HG03135 (cell line): Measurements from ENCODE around the gene UBE2E2.

Experiments used
- ATAC-seq: cut with Tn5 transposase; IDR thresholded peaks from one replicate; pipeline ENCODE4 v1.9.1; 2021; ENCODE audit warnings: mild to moderate bottlenecking, moderate library complexity; ENCODE audit not compliant: unreplicated experiment

Gene UBE2E2

GRCh38 chr3:23501201-23501802 is 298.2 kb downstream of the UBE2E2 start:
- no peak for ATAC-seq

- ATAC-seq: no peak
Measured at GRCh38 chr3:23508464-23508863, 305.3 kb downstream of the UBE2E2 start.

DNA sequence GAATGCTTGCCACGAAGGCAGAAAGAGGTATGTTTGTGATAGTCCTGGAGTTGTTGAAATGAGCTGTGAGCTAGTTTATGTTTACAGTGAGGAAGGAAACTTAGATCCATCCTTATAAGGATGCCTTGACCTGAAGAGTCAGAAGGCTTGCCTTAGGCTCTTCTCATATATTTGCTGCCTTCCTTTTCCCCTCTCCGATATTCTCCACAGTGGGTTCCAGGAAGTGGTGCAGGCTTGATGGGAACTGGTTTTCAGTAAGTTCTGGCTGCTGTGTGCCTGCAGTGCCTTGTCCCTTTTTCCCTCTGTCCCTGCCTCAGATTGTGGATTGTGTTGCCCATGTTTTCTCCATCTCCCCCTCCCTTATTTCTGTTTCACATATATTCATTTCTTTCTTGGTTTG is 315.3 kb downstream of the UBE2E2 start:
- ATAC-seq: no peak

GRCh38 chr3:23519314-23520208 is 316.4 kb downstream of the UBE2E2 start:
- peak; percentile 65 for ATAC-seq

GRCh38 chr3:23527326-23527725 is 324.2 kb downstream of the UBE2E2 start:
- ATAC-seq: no peak

GRCh38 chr3:23533596-23533995 is 330.5 kb downstream of the UBE2E2 start:
- no peak for ATAC-seq

- ATAC-seq: no peak
Measured at GRCh38 chr3:23533996-23534395, 330.9 kb downstream of the UBE2E2 start.

DNA sequence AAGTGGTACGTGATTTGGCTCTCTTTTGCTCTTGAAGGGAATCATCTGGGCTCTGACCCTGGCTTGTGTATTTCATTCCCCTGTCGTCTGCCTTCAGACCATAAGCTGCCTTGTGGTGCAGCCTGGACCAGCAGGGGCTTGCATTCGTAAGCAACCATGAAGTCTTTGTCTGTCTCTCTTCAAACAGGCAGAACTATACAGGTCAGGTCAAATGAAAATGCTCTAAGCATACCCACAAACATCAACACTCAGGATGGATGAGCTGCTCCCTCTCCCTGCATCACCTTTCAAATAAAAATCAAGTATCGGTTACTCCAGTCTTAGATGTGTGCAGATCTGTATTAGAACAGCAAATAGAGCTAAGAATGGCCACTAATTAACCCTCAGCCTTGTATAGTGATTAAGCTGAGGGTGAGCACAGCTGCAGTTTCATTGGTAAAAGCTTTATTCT is 334.0 kb downstream of the UBE2E2 start:
- ATAC-seq: no peak

DNA sequence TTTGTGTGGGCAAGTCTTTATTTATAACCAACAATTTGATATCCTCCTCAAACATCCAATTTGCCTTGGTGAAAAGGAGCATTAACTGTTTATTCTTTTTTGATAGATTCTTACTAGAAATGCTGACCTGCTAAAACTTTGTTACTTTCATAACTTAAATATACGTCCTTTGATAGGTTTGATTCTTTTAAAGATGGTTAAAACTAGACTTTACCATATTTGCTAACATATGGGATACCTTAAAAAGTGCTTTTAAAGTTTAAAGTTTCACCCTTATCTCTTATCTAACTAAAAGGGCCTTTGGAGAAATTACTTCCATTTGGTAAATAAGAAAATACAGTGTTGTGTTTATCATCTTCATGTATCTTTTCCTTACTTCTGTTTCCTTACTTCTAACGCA is 336.1 kb downstream of the UBE2E2 start:
- ATAC-seq: no peak

DNA sequence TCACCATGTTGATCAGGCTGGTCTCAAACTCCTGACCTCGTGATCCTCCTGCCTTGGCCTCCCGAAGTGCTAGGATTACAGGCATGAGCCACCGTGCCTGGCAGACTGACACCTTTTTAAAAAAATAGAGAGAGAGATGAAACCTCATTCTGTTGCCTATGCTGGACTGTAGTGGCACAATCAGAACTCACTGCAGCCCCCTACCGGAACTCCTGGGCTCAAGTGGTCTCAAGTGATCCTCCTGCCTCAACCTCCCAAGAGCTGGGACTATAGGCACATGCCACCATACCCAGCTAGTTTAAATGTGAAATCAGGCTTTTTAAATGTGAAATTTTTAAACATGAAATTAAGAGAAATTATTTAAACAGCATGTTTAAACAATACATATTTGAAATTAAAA is 337.5 kb downstream of the UBE2E2 start:
- no peak for ATAC-seq

DNA sequence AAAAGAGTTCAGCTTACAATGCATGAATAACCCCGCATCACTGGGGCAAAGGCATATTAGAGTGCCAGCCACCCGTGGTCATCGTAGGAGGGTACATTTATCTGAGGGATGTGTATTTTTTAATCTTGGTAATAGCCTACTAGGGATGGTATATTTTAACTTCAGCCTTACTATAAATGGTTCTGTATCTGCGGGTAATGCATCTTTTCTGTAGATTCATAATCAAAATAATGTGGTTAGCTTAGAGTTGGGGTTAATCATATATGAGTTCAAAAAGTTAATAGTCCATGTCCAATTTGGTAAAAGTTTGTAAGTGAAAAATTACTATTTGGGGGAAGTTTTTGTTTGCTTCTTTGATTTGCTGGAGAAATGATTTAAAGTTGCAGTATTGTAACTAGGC is 339.0 kb downstream of the UBE2E2 start:
- ATAC-seq: no peak

GRCh38 chr3:23546181-23546580 is 343.1 kb downstream of the UBE2E2 start:
- no peak for ATAC-seq

- ATAC-seq: no peak
Measured at GRCh38 chr3:23547905-23548650, 345.0 kb downstream of the UBE2E2 start.

- ATAC-seq: no peak
Measured at GRCh38 chr3:23548706-23549105, 345.6 kb downstream of the UBE2E2 start.

DNA sequence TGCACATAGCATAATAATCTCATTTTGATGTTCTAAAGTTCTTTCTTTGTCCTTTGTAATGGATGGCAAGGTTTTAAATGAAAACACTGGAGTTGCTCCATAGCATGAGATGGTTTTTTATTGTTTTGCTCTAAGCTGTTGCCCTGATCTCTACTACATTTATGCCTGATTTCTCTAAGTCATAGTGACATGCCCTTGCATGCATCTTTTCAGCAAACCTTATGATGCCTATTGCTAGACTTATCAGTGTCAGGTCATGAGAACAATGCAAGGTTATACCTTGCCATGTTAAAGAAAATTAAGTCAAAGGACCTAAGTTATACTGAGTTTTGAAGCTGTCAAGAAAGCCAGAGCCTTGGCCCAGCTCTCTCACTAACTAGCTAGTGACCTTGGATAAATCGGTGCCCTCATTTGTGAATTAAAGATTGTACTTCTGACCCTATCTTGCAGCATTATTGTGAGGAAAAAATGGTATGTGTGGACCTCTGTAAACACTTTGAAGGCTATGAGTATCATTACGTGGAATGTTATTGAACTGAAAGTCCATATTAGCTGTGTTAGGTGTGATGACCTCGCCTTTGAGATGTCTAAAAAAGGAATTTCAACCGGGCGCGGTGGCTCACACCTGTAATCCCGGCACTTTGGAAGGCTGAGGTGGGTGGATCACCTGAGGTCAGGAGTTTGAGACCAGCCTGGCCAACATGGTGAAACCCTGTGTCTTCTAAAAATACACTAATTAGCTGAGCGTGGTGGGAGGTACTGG is 346.2 kb downstream of the UBE2E2 start:
- no peak for ATAC-seq

DNA sequence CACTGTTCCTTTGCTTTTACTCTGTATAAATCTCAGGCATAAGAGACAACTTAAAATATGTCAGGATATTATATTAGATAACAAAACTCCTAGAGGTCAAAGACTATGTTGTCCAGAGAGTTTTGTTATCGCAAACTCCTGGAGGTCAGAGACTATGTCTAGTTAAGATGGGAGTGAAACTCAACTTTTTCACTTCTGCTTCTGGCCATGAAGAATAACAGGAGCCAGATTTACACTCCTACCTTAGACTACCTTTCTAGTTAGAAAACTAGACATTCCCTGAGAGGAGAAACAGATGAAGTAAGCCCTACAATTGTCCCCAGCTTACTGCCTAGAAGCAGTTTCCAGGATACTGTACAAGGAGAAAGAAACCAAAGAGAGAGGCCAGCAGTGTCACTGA is 347.3 kb downstream of the UBE2E2 start:
- ATAC-seq: peak; percentile 83

- ATAC-seq: no peak
Measured at GRCh38 chr3:23552506-23552905, 349.4 kb downstream of the UBE2E2 start.

DNA sequence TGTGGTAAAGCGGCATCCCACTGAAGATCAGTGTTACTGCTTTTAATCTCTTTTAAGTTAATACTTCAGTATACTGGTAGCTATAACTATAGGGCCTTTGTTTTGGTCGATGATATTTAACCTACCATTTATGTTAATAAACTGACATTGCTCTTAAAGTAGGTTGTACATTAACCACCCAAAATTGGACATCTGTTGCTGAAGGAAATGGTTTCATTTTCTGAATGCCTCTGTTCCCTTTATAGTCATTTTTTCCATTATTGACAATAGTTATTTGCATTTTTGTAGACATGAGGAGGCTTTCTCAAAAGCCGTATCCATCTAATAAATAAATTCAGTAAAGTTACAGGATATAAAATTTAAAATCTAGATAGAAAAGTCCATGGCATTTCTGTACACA is 350.2 kb downstream of the UBE2E2 start:
- ATAC-seq: no peak

DNA sequence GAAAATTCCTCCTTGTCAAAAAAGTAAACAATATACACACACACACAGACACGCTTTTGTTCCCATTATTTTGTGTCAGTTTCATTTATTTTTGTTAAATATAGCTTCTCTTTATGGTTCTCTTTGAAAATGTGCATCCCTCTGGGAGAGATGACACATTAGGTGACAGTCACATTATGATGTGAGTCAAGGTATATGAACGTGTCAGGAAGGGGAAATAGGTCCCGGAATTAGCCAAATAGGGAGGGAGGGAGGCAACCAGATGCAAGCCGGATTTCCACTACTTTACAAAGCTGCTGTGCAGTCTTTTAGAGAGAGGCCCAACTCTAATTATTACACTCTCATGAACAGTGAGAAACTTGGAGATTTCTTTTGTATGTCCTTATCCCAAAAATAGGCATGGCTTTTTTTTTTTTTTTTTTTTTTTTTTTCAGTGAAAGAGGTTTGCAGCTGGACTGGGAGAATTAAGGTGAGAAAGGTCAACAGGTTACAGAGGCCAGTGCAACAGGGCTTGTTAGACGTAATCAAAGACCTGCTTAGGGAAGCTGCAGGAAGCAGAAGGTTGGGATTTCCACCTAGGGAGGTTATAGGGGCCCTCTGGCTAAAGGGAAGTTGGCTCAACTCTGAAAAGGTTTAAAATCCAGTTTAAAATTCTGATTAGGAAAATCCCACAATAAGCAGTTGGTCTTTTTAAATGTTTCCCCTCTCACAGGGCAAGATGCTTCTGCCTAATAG is 362.1 kb downstream of the UBE2E2 start:
- no peak for ATAC-seq

GRCh38 chr3:23566499-23566898 is 363.4 kb downstream of the UBE2E2 start:
- no peak for ATAC-seq
